Measurements from ENCODE around the gene LY86. TPM values are rescaled to one million over a fixed set of nuclear protein-coding genes. Genes with fewer than 3 reads are reported as not detected.

The LY86 gene
- total and polyA plus RNA-seq, 10 of the 15 experiments (the other 5 are each of a cell fraction or from before 2014, with no cell fraction given), result 68.2 to 457 (median 128) TPM

DNA sequence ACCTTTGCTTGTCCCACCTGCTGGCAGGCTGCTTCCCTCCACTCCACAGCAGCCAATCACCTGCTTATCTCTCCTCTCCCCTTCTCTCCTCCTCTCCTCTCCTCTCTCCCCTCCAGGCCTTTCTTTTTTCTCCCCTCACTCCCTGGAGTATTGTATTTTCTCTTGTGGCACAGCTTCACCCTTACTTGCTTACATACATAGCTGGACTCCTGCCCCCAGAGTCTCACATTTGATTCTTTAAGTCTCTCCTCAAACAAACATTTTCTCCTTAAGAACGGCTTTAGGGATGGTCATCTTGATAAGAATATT lies 3.6 kb upstream of the LY86 start:
- peaks cover 0 to 14% of the 10 kb centered on the region in 2 experiments; a peak in 2 of 4 replicates for H3K36me3 ChIP-seq (ENCODE audit: control insufficient read depth in 2 of 2, insufficient read depth in 2 of 2, low read length in 1 of 2)
- ATAC-seq (no peak), DNase-seq (ENCODE audit: low read depth, low spot score) (no peak), FAIRE-seq (no peak)
- no TSS peak for BruUV-seq (replicated peaks)
- in situ Hi-C loops (cut with MboI), result no loop called here
- peak overlapping the region; percentile 72 for H3K4me3 ChIP-seq
- H3K9me3 ChIP-seq (replicated peaks; ENCODE audit: control insufficient read depth, insufficient read depth, low read length), result peaks cover 3% of the 10 kb centered on the region; the same call in 2 of the 3 replicates
- H3K4me2 ChIP-seq (ENCODE audit: control insufficient read depth, insufficient read depth), result peak overlapping the region; percentile 97
- POLR2A ChIA-PET, result interaction anchor here (0.6 to 3.7 kb wide), 6 partner anchors 27 to 577 kb away, joined by 3 to 25 read pairs (median 11); no protein-coding TSS in a partner anchor
- peak overlapping the region; percentile 99 for H3K9ac ChIP-seq (ENCODE audit: control insufficient read depth, insufficient read depth, low read length)
- H3K27me3 ChIP-seq (replicated peaks in 1 of 2; ENCODE audit: control insufficient read depth in 2 of 2, insufficient read depth in 2 of 2, low read length in 1 of 2), result no peaks in the 10 kb centered on the region
- intact Hi-C loops (cut with micrococcal nuclease; ENCODE audit: unreplicated experiment), result loop anchor here (5.0 to 10.0 kb wide), 4 partner anchors 178 to 730 kb away; partner anchors contain the start of gene SSR1
- H4K20me1 ChIP-seq (ENCODE audit: control insufficient read depth, insufficient read depth), result no peaks in the 10 kb centered on the region
- peaks cover 10% of the 10 kb centered on the region for H3K4me1 ChIP-seq (ENCODE audit: control insufficient read depth, insufficient read depth, low read length)
- H2AFZ ChIP-seq (ENCODE audit: control insufficient read depth, low read depth, low read length), result peak overlapping the region; percentile 26; the same call in 1 of the 2 replicates
- CTCF ChIA-PET, result interaction anchor here (0.7 to 5.8 kb wide), 12 partner anchors 8 to 527 kb away, joined by 3 to 92 read pairs (median 4); no protein-coding TSS in a partner anchor
- peak overlapping the region; percentile 100 for H3K27ac ChIP-seq (ENCODE audit: control insufficient read depth, insufficient read depth)
- peaks cover 85% of the 10 kb centered on the region for H3K79me2 ChIP-seq (ENCODE audit: control insufficient read depth, insufficient read depth, low read length)
- SMC1A ChIA-PET (ENCODE audit: uncharacterized antibody, unreplicated experiment), result interaction anchor here (0.7 to 7.0 kb wide), 17 partner anchors 10 to 200 kb away, joined by 3 to 65 read pairs (median 5); no protein-coding TSS in a partner anchor
- WGBS (ENCODE audit: insufficient coverage, insufficient replicate concordance, low lambda C conversion rate, missing lambda C conversion rate), result 0% methylated on average over 1 of the region's 1 CpG
- RAD21 ChIA-PET (ENCODE audit: unreplicated experiment), result interaction anchor here (0.8 to 6.1 kb wide), 12 partner anchors 10 to 528 kb away, joined by 3 to 47 read pairs (median 4); no protein-coding TSS in a partner anchor
- TF ChIP-seq IKZF1 (conservative IDR thresholded peaks at IDR 0.05) (no peak; the same call in none of the 2 replicates), TARDBP (IDR thresholded peaks at IDR 0.05; ENCODE audit: borderline replicate concordance) (no peak), CBX3 (IDR thresholded peaks at IDR 0.05; ENCODE audit: borderline replicate concordance, low read depth) (no peak), PAX5 (IDR thresholded peaks at IDR 0.05; ENCODE audit: borderline replicate concordance, low read depth, low read length) (no peak), GABPA (IDR thresholded peaks at IDR 0.05; ENCODE audit: low read depth) (no peak), IKZF2 (IDR thresholded peaks at IDR 0.05) (peak; percentile 41 to 59; a peak in 2 of 4 replicates), MEF2B (IDR thresholded peaks at IDR 0.05; ENCODE audit: partially characterized antibody, poor library complexity, severe bottlenecking) (peak; percentile 79), TAF1 (IDR thresholded peaks at IDR 0.05; ENCODE audit: borderline replicate concordance, low read depth, low read length) (no peak), ZZZ3 (IDR thresholded peaks at IDR 0.05; ENCODE audit: control insufficient read depth, insufficient read length, low read depth) (no peak)
- TF ChIP-seq, protein P1, sequence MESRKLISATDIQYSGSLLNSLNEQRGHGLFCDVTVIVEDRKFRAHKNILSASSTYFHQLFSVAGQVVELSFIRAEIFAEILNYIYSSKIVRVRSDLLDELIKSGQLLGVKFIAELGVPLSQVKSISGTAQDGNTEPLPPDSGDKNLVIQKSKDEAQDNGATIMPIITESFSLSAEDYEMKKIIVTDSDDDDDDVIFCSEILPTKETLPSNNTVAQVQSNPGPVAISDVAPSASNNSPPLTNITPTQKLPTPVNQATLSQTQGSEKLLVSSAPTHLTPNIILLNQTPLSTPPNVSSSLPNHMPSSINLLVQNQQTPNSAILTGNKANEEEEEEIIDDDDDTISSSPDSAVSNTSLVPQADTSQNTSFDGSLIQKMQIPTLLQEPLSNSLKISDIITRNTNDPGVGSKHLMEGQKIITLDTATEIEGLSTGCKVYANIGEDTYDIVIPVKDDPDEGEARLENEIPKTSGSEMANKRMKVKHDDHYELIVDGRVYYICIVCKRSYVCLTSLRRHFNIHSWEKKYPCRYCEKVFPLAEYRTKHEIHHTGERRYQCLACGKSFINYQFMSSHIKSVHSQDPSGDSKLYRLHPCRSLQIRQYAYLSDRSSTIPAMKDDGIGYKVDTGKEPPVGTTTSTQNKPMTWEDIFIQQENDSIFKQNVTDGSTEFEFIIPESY (IDR thresholded peaks at IDR 0.05), result no peak
- TF ChIP-seq, protein P2, sequence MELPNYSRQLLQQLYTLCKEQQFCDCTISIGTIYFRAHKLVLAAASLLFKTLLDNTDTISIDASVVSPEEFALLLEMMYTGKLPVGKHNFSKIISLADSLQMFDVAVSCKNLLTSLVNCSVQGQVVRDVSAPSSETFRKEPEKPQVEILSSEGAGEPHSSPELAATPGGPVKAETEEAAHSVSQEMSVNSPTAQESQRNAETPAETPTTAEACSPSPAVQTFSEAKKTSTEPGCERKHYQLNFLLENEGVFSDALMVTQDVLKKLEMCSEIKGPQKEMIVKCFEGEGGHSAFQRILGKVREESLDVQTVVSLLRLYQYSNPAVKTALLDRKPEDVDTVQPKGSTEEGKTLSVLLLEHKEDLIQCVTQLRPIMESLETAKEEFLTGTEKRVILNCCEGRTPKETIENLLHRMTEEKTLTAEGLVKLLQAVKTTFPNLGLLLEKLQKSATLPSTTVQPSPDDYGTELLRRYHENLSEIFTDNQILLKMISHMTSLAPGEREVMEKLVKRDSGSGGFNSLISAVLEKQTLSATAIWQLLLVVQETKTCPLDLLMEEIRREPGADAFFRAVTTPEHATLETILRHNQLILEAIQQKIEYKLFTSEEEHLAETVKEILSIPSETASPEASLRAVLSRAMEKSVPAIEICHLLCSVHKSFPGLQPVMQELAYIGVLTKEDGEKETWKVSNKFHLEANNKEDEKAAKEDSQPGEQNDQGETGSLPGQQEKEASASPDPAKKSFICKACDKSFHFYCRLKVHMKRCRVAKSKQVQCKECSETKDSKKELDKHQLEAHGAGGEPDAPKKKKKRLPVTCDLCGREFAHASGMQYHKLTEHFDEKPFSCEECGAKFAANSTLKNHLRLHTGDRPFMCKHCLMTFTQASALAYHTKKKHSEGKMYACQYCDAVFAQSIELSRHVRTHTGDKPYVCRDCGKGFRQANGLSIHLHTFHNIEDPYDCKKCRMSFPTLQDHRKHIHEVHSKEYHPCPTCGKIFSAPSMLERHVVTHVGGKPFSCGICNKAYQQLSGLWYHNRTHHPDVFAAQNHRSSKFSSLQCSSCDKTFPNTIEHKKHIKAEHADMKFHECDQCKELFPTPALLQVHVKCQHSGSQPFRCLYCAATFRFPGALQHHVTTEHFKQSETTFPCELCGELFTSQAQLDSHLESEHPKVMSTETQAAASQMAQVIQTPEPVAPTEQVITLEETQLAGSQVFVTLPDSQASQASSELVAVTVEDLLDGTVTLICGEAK (IDR thresholded peaks at IDR 0.05; ENCODE audit: borderline replicate concordance), result 0 out of 2 replicates have a peak, but pooled peaks have one; percentile 11
- TF ChIP-seq, protein P3, sequence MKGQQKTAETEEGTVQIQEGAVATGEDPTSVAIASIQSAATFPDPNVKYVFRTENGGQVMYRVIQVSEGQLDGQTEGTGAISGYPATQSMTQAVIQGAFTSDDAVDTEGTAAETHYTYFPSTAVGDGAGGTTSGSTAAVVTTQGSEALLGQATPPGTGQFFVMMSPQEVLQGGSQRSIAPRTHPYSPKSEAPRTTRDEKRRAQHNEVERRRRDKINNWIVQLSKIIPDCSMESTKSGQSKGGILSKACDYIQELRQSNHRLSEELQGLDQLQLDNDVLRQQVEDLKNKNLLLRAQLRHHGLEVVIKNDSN (IDR thresholded peaks at IDR 0.05; ENCODE audit: borderline replicate concordance, extremely low read length, insufficient read depth, low read depth, low read length), result no peak
- TF ChIP-seq, protein P4, sequence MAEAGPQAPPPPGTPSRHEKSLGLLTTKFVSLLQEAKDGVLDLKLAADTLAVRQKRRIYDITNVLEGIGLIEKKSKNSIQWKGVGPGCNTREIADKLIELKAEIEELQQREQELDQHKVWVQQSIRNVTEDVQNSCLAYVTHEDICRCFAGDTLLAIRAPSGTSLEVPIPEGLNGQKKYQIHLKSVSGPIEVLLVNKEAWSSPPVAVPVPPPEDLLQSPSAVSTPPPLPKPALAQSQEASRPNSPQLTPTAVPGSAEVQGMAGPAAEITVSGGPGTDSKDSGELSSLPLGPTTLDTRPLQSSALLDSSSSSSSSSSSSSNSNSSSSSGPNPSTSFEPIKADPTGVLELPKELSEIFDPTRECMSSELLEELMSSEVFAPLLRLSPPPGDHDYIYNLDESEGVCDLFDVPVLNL (IDR thresholded peaks at IDR 0.05; ENCODE audit: low read depth, low read length), result no peak

All from GM12878 (cell line).